ENCODE measurements around the gene UGT1A5.

Gene UGT1A5

GRCh38 chr2:233778030-233778429 is 65.3 kb downstream of the UGT1A5 start, which contains the start of gene MROH2A:
TSS of gene MROH2A (plus strand) at chr2:233778330. CDS start at chr2:233779359, 1,029 bp downstream.
- Histone ChIP-seq H3K27ac (ENCODE audit: insufficient read depth, low read depth, low read length, poor library complexity, severe bottlenecking) (no peak within 1 kb of the TSS), H3K36me3 (ENCODE audit: control insufficient read depth, insufficient read depth, low read length) (no peaks in the 10 kb centered on the region), H3K4me3 (ENCODE audit: insufficient read depth, low read depth, low read length) (no peak within 1 kb of the TSS), H3K4me1 (ENCODE audit: control insufficient read depth, insufficient read depth, low read length) (no peaks in the 10 kb centered on the region), H3K9me3 (ENCODE audit: control insufficient read depth, low read length) (no peaks in the 10 kb centered on the region), H3K27me3 (ENCODE audit: control insufficient read depth, insufficient read depth, low read length, poor library complexity, severe bottlenecking) (no peaks in the 10 kb centered on the region)
- 100% methylated on average over 2 of the region's 2 CpGs for WGBS, 2 experiments

DNA sequence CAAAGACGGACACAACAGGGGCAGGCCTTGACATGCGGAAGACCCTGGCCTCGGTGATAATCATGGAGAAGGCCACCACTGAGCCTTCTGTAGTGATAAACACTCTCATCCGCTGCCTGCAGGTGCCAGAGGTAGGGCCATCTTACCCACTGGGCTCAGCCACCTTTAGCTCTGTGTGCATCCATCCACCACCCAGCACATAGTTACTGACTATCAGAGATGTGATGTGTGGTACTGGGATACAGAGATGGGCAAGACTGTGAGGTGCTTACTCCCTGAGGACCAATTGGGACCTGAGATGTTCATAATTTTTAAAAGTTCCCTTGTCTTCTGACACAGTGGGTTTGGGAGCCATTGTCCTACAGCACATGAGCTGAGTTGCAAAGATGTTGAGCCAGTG is 67.0 kb downstream of the UGT1A5 start:
- Histone ChIP-seq H3K4me1 (ENCODE audit: control insufficient read depth, insufficient read depth, low read length) (no peaks in the 10 kb centered on the region), H3K27ac (ENCODE audit: insufficient read depth, low read depth, low read length, poor library complexity, severe bottlenecking) (no peak overlapping the region), H3K27me3 (ENCODE audit: control insufficient read depth, insufficient read depth, low read length, poor library complexity, severe bottlenecking) (no peaks in the 10 kb centered on the region), H3K36me3 (ENCODE audit: control insufficient read depth, insufficient read depth, low read length) (no peaks in the 10 kb centered on the region), H3K4me3 (ENCODE audit: insufficient read depth, low read depth, low read length) (no peak overlapping the region), H3K9me3 (ENCODE audit: control insufficient read depth, low read length) (no peaks in the 10 kb centered on the region)
- 96 to 98% methylated on average over 4 of the region's 4 CpGs for WGBS, 2 experiments

GRCh38 chr2:233780771-233781170 is 68.1 kb downstream of the UGT1A5 start:
- 80 to 93% methylated on average over 2 to 3 of the region's 4 CpGs for WGBS, 2 experiments
- Histone ChIP-seq H3K9me3 (ENCODE audit: control insufficient read depth, low read length) (no peaks in the 10 kb centered on the region), H3K27me3 (ENCODE audit: control insufficient read depth, insufficient read depth, low read length, poor library complexity, severe bottlenecking) (no peaks in the 10 kb centered on the region), H3K27ac (ENCODE audit: insufficient read depth, low read depth, low read length, poor library complexity, severe bottlenecking) (no peak overlapping the region), H3K4me3 (ENCODE audit: insufficient read depth, low read depth, low read length) (no peak overlapping the region), H3K36me3 (ENCODE audit: control insufficient read depth, insufficient read depth, low read length) (no peaks in the 10 kb centered on the region), H3K4me1 (ENCODE audit: control insufficient read depth, insufficient read depth, low read length) (no peaks in the 10 kb centered on the region)

GRCh38 chr2:233789554-233789953 is 76.8 kb downstream of the UGT1A5 start:
- Histone ChIP-seq H3K27me3 (ENCODE audit: control insufficient read depth, insufficient read depth, low read length, poor library complexity, severe bottlenecking) (no peaks in the 10 kb centered on the region), H3K4me1 (ENCODE audit: control insufficient read depth, insufficient read depth, low read length) (no peaks in the 10 kb centered on the region), H3K27ac (ENCODE audit: insufficient read depth, low read depth, low read length, poor library complexity, severe bottlenecking) (no peak overlapping the region), H3K36me3 (ENCODE audit: control insufficient read depth, insufficient read depth, low read length) (no peaks in the 10 kb centered on the region), H3K9me3 (ENCODE audit: control insufficient read depth, low read length) (no peaks in the 10 kb centered on the region), H3K4me3 (ENCODE audit: insufficient read depth, low read depth, low read length) (no peak overlapping the region)
- 89 to 96% methylated on average over 7 of the region's 7 CpGs for WGBS, 2 experiments

DNA sequence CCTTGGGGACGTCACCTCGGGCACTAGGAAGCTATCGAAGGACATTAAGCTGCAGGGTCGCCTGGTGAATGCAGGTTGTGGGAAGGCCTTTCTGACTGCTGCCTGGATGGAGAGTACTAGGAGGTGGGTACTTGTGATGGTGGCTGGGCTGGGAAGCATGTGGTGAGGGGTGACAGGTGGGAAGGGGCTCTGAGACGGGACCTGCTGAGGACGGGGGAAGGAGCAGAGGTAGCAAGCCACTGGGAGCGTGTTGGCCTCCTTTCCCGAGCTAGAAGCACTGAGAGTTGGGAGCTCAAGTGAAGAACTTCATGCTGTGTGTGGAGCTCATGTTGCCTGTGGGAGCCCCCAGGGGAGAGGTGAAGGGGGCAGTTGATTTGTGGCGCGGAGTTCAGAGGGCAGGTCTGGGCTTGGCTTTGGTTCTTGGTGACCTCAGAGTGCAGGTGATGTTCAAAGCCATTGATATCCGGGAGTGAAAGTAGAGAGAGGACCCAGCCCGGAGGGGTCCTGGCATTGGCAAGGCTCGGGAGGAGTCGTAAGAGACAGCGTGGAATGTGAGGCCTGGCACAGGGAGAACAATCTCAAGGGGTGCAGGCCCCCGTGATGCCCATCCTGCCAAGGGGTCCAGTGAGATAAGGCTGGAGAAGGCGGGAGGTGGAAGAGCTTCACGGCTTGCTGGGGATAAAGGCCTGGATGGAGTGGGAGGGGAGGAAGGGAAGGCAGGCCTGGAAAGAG is 78.6 kb downstream of the UGT1A5 start:
- no peak overlapping the region for H3K4me3 ChIP-seq (ENCODE audit: insufficient read depth, low read depth, low read length)
- H3K36me3 ChIP-seq (ENCODE audit: control insufficient read depth, insufficient read depth, low read length): no peaks in the 10 kb centered on the region
- H3K27ac ChIP-seq (ENCODE audit: insufficient read depth, low read depth, low read length, poor library complexity, severe bottlenecking): no peak overlapping the region
- no peaks in the 10 kb centered on the region for H3K9me3 ChIP-seq (ENCODE audit: control insufficient read depth, low read length)
- H3K27me3 ChIP-seq (ENCODE audit: control insufficient read depth, insufficient read depth, low read length, poor library complexity, severe bottlenecking): no peaks in the 10 kb centered on the region
- H3K4me1 ChIP-seq (ENCODE audit: control insufficient read depth, insufficient read depth, low read length): no peaks in the 10 kb centered on the region
- 93 to 94% methylated on average over 18 of the region's 18 CpGs for WGBS, 2 experiments

GRCh38 chr2:233791883-233792329 is 79.2 kb downstream of the UGT1A5 start:
- H3K4me1 ChIP-seq (ENCODE audit: control insufficient read depth, insufficient read depth, low read length): no peaks in the 10 kb centered on the region
- H3K27me3 ChIP-seq (ENCODE audit: control insufficient read depth, insufficient read depth, low read length, poor library complexity, severe bottlenecking): no peaks in the 10 kb centered on the region
- H3K27ac ChIP-seq (ENCODE audit: insufficient read depth, low read depth, low read length, poor library complexity, severe bottlenecking): no peak overlapping the region
- WGBS, 2 experiments: 90 to 91% methylated on average over 9 of the region's 9 CpGs
- H3K4me3 ChIP-seq (ENCODE audit: insufficient read depth, low read depth, low read length): no peak overlapping the region
- H3K9me3 ChIP-seq (ENCODE audit: control insufficient read depth, low read length): no peaks in the 10 kb centered on the region
- no peaks in the 10 kb centered on the region for H3K36me3 ChIP-seq (ENCODE audit: control insufficient read depth, insufficient read depth, low read length)

DNA sequence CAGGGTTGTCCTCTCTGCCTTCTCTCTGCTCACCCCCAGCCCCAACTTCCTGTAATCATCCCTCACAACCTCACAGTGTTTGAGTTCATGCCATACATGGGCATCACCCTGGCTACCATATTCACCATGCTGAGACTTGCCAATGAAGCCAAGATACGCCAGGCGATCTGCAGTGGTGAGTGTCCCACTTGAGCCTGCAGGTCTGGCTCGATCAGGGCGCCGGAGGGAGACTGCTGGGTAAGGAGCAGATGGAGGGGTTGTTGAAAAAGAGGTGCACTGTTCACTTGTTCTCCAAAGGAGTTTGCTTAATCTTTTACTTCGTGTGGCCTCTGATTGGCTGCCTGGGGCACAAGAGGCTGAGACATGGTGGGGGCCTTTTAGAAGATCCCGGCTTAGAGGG is 80.0 kb downstream of the UGT1A5 start:
- H3K9me3 ChIP-seq (ENCODE audit: control insufficient read depth, low read length): no peaks in the 10 kb centered on the region
- H3K36me3 ChIP-seq (ENCODE audit: control insufficient read depth, insufficient read depth, low read length): no peaks in the 10 kb centered on the region
- no peak overlapping the region for H3K27ac ChIP-seq (ENCODE audit: insufficient read depth, low read depth, low read length, poor library complexity, severe bottlenecking)
- no peaks in the 10 kb centered on the region for H3K4me1 ChIP-seq (ENCODE audit: control insufficient read depth, insufficient read depth, low read length)
- no peaks in the 10 kb centered on the region for H3K27me3 ChIP-seq (ENCODE audit: control insufficient read depth, insufficient read depth, low read length, poor library complexity, severe bottlenecking)
- no peak overlapping the region for H3K4me3 ChIP-seq (ENCODE audit: insufficient read depth, low read depth, low read length)
- 93% methylated on average over 7 of the region's 7 CpGs for WGBS, 2 experiments

- H3K27ac ChIP-seq (ENCODE audit: insufficient read depth, low read depth, low read length, poor library complexity, severe bottlenecking): no peak overlapping the region
- no peaks in the 10 kb centered on the region for H3K27me3 ChIP-seq (ENCODE audit: control insufficient read depth, insufficient read depth, low read length, poor library complexity, severe bottlenecking)
- H3K4me3 ChIP-seq (ENCODE audit: insufficient read depth, low read depth, low read length): no peak overlapping the region
- H3K9me3 ChIP-seq (ENCODE audit: control insufficient read depth, low read length): no peaks in the 10 kb centered on the region
- 93% methylated on average over 18 of the region's 18 CpGs for WGBS, 2 experiments
- no peaks in the 10 kb centered on the region for H3K4me1 ChIP-seq (ENCODE audit: control insufficient read depth, insufficient read depth, low read length)
- H3K36me3 ChIP-seq (ENCODE audit: control insufficient read depth, insufficient read depth, low read length): no peaks in the 10 kb centered on the region
Measured at GRCh38 chr2:233793465-233794127, 80.9 kb downstream of the UGT1A5 start.

DNA sequence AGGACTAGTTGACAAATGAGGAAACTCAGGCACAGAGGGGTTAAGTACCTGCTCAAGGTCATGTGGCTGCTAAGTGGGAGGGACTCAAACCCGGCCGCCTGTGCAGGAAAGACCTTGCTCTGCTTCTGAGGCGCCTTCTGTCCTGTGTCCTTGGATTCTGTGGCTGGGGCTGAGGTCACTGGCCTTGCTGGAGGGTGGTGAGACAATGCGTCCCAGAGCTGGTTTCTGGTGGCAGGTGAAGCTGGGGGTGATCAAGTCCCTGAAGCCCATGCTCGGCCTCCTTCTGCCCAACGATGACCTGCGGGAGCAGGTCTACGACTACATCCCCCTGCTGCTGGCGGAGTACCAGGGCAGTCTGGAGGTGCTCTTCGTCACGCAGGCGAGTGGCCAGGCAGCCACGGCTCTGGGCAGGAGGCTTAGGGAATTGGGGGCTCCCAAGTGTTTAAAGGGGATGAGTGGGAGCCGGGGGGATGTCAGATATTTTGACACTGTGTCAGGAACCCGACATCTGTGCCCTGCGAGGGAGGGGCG is 81.5 kb downstream of the UGT1A5 start:
- Histone ChIP-seq H3K4me1 (ENCODE audit: control insufficient read depth, insufficient read depth, low read length) (no peaks in the 10 kb centered on the region), H3K27me3 (ENCODE audit: control insufficient read depth, insufficient read depth, low read length, poor library complexity, severe bottlenecking) (no peaks in the 10 kb centered on the region), H3K4me3 (ENCODE audit: insufficient read depth, low read depth, low read length) (no peak overlapping the region), H3K9me3 (ENCODE audit: control insufficient read depth, low read length) (no peaks in the 10 kb centered on the region), H3K36me3 (ENCODE audit: control insufficient read depth, insufficient read depth, low read length) (no peaks in the 10 kb centered on the region), H3K27ac (ENCODE audit: insufficient read depth, low read depth, low read length, poor library complexity, severe bottlenecking) (no peak overlapping the region)
- WGBS, 2 experiments: 92 to 93% methylated on average over 17 of the region's 17 CpGs

DNA sequence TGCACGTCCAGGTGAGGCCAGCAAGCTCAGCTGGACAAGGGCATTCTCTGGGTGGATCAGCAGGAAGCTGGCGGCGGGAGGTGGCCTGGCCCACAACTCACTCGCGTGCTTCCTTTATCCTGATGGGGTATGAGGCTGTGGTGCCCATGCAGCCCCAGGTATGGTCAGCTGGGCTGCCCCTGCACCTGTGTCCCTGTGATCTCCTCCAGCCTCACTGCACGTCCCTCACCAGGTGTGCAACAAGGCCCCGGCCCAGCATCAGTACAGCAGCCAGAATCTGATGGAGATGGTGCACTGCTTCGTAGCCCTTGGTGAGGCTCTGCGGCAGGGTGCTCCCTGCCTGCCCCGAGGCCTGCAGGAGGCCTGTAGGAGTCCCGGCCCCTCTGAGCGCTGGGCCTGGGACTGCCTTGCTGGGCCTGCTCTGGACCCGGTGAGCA is 83.0 kb downstream of the UGT1A5 start:
- H3K9me3 ChIP-seq (ENCODE audit: control insufficient read depth, low read length): no peaks in the 10 kb centered on the region
- H3K27me3 ChIP-seq (ENCODE audit: control insufficient read depth, insufficient read depth, low read length, poor library complexity, severe bottlenecking): no peaks in the 10 kb centered on the region
- H3K36me3 ChIP-seq (ENCODE audit: control insufficient read depth, insufficient read depth, low read length): no peaks in the 10 kb centered on the region
- H3K27ac ChIP-seq (ENCODE audit: insufficient read depth, low read depth, low read length, poor library complexity, severe bottlenecking): no peak overlapping the region
- H3K4me1 ChIP-seq (ENCODE audit: control insufficient read depth, insufficient read depth, low read length): no peaks in the 10 kb centered on the region
- no peak overlapping the region for H3K4me3 ChIP-seq (ENCODE audit: insufficient read depth, low read depth, low read length)
- WGBS, 2 experiments: 93 to 94% methylated on average over 13 of the region's 13 CpGs
